ENCODE data around the gene UST.
A peak's percentile ranks its signal among the peaks of the same experiment; 100 is the strongest.
"Not testable (repeated sequence)": the region's sequence is repeated elsewhere in the genome, so short reads cannot be mapped to it uniquely, and the experiment has no call there.

The UST gene

DNA sequence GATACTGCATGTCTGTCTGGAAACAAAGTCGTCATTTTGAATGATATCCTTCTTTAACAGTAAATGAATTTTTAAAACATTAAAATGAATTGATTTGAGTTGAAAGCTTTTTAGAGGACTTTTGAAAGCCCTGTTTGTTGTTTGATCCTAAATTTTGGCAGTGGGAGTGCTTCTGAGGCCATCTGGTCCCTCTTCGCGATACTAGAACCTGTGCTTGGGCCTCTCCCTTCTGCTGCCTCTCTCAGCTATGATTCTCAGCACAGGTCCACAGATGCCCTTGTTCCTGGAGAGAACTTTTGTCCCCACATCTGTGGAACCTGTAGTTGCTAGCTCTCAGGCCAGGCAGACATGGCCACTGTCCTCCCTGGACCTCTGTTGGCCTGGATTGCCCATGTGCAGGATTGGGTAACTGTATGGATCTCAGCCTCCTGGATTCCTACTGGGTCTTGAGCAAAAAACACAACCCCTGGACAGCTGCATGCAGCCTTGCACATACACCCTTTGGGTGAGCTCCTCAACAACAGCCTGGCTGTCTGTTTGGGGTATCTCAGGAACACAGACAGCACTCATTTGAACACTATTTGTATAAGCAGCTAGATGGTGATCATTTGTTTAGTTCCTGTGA is 21.9 kb downstream of the UST start:
- no peak for DNase-seq

DNA sequence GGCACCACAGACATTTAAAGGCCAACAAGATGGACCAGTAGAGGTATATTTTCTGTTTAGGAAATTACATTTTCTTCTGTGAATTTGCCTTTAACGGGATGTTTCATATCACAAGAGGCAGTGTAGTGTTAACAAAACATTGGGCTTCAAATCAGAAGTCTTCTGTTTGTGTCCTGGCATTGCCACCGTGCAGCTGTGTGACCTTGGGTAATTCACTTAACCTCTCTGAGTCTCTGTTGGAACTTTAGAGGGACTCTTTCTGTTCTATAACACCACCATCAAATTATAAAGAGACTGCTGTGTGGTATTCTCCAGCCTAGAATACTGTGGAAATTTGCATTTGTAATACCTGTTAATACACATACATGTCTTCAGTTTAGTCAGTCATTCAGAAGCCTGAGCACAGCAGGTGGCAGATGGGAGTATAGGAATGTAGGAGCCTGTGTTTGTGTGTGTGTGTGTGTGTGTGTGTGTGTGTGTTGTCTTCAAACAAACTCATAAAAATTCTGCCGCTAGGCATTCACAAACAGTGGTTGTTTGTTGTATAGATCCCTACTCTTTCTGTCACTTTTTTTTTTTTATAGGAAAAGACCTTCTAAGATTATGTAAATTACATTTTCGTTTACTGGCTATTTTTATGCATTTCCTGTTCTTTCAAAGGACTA is 22.6 kb downstream of the UST start:
- no peak for DNase-seq

GRCh38 chr6:148770408-148771211 is 23.8 kb downstream of the UST start:
- DNase-seq: no peak

DNA sequence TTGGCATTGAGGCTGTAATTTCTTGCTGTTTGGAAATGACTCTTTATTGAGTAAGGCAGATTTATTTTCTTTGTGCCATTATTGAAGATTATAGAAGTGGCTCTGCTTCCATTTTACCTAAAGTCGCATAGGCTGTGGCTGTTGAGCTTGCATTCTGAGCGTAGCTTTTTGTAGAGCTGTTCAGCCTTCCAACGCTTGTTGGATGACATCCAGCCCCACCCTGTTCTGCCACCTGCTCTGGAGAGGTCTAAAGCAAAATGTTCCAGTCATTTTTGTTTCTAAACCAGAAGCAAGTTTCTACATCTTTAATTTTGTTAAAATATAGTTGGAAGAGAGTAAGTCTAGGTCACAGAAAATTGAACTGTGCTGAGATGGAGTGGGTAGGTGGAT is 24.4 kb downstream of the UST start:
- no peak for DNase-seq

GRCh38 chr6:148771896-148772554 is 25.2 kb downstream of the UST start:
- no peak for DNase-seq

DNA sequence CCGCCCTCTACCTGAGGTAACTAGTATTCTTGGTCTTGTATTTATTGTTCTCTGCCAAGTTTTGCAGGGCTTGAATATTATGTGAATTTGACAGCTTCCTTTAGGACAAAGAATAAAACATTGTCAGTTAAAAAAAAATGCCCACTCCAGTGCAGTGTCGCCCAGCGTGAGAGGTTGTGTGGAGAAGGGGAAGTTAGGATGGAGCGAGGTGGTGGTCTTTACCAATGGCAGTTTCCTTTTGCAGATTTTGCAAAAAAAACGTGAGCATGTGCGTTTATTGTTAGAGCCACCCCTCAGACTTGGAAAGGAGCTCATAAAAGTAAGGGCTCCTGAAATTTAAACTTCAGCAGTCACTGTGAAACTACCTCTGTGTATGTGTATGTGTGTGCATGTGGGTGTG is 28.3 kb downstream of the UST start:
- no peak for DNase-seq

GRCh38 chr6:148776321-148777308 is 29.8 kb downstream of the UST start:
- peak in 1 of 2 donors; percentile 20 for DNase-seq

GRCh38 chr6:148779142-148779562 is 32.3 kb downstream of the UST start:
- peak; percentile 85 to 90 for DNase-seq

- not testable (repeated sequence) for DNase-seq
Observed at GRCh38 chr6:148780423-148780822, 33.6 kb downstream of the UST start.

DNA sequence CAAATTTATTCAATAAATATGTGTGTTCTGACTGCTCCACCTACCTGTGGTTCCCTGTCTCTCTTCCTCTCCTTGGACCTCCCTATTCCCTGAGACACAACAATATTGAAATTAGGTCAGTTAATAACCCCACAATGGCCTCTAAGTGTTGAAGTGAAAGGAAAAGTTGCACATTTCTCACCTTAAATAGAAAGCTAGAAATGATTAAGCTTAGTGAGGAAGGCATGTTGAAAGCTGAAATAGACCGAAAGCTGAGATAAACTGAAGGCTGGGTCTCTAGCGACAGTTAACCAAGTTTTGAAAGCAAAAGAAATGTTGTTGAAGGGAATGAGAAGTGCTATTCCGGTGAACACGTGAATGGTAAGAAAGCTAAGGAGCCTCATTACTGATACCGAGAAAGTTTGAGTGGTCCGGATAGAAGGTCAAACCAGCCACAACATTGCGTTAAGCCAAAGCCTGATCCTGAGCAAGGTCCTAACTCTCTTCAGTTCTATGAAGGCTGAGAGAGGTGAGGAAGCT is 34.1 kb downstream of the UST start:
- DNase-seq: no peak

DNA sequence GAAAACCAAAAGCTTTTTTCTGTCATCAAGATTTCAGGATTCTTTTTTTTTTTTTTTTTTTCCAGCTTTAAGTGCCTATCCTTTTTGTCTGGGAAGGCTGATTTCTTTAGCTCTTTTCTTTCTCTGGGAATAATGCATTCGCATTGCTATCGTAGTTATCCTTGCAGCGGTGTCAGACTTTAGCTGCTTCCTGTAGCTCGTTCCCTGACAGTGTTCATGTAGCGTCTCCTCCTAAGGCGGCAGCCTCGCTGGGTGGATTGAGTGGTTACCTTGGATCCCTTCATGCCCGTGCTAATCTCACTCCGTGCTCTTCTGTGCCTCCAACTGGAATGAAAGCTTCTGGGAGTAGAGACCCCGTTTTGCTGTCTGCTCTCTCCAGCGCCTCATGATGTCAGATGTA is 43.1 kb downstream of the UST start:
- no peak for DNase-seq

GRCh38 chr6:148790404-148790803 is 43.6 kb downstream of the UST start:
- no peak for DNase-seq

DNA sequence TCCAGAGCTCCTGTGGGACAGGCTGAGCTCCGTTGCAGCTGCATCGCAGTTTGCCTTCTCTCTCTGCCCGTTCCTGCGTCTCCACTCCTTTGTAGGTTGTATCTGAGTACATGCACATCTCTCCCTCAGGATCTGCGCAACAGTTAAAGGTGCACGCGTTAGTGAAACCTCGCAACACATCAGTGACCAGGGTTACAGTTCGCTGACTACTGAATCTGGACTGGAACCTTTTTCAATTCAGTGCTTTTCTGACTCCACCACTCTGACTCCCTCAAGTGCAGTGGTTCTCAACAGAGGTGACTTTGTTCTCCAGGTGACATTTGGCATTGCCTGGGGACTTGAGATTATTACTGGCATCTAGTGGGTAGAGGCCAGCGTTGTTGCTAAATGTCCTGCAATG is 44.0 kb downstream of the UST start:
- DNase-seq: no peak

GRCh38 chr6:148791372-148791771 is 44.5 kb downstream of the UST start:
- DNase-seq: no peak

- no peak for DNase-seq
Observed at GRCh38 chr6:148793721-148794120, 46.9 kb downstream of the UST start.

DNA sequence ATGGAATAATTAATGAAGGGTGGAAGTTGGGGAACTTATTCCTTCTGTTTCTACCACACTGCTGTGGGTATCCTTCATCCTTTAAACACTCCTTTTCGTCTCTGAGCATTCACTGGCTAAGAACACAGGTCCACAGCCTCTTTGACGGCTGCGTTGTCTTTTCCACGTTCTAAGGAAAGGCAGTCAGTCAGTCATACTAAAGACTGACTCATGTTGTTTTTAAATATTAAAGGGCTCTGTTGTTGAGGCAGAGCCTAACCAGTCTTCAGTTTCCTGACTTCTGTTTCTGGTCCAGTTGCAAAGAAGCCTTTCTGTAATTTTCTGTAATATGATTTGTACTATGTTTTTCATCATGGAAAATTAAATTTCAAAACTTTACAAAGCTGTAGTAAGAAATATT is 48.0 kb downstream of the UST start:
- DNase-seq: no peak

DNA sequence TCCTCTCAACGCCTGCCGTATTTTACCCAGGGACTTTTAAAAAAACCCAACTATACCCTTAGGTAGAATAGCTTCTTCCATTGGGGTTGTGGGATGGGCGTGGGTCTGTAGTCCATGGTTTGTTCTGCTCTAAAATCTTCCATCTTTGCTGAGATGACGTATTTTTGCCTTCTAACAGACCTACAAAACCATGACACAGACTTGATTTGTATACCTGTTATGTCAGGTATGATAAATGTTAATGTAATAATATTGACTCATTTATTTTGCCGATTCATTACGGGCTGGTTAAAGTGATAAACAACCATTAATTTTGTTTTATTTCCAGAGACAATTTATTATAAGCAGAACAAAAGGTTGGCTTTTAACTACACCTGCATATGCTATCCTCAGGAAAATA is 48.7 kb downstream of the UST start:
- DNase-seq: no peak

DNA sequence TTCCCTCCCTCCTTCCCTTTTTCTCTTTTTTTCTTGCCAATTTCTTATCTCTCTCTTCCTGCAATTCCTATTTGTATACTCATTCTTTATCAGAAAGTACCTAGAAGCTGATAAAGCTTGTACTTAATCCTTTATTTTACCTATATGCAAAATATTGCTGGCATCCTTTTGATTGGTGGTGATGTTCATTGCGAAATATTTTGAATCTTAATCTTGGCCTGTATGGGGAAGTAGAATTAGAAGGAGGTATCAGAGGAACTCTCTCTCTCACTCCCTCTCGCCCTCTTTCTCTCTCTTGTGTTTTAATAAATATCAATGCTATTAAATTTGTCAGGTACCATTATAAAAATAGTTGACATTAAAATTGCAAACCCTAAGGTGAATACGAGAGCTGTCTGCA is 52.8 kb downstream of the UST start:
- no peak for DNase-seq

DNA sequence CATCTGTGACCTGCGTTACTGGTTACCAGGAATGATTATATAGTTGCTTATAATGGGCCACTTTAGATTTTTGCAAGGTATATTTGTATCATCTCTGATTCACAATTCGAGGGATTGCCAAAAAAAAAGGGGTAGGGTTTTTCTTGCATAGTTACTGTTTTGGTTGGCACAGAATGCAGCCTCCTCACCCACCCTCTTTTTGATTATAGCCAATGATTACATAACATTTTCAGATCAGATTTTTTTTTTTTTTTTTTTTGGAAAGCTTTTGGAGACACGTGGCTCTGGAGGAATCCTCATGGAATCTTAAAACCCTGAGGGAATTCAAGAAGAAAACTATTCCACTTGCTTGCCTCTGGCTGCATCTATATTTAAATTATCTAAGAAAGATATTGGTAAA is 53.7 kb downstream of the UST start:
- no peak for DNase-seq

GRCh38 chr6:148803979-148804378 is 57.1 kb downstream of the UST start:
- no peak for DNase-seq

DNA sequence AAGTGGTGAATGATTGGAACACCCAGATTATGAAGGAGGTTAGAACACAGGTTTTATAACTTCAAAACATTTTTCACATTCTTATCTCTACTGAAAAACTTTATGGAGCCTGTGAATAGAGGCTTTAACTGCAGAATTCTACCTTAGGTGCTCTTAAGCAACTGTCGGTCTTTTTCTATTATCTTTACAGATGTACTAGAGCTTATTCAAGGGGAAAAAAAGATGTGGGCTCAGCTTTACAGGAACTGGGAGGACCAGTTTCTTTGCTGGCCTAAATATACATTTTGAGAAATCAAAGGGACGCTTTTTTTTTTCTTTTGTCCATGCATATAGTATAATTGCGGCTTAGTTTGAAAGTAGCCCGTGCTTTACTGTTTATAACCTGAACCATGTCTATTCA is 58.9 kb downstream of the UST start:
- no peak for DNase-seq

- DNase-seq: no peak
Observed at GRCh38 chr6:148807784-148808183, 61.0 kb downstream of the UST start.

Measured in inflammatory macrophage treated with lipopolysaccharide for 1 hour (primary cell).